ENCODE results near the gene ACADL.

The ACADL gene

DNA sequence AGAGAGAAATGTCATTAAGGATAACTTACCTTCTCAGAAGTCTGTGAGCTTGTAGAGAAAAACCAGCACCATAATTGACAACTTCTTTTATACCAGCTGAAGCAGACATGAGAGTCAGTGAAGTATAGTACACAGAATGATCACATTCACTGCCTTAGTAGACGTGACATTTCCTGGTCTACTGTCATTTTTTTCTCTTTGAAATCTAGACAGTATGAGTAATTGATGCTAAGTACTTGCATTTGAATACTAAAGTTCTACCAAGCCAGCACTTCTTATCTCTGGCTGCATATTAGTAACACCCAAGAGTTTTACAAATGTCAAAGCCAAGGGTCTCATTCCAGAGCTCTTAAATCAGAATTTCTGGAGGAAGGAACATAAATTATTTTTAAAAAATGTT lies 25.4 kb upstream of the ACADL start:
- H3K4me3 ChIP-seq (ENCODE audit: low read depth in 1 of 2, low read length in 1 of 2) = no peak overlapping the region
- H3K27ac ChIP-seq = no peak overlapping the region
- no peaks in the 10 kb centered on the region for H3K36me3 ChIP-seq
- TF ChIP-seq, protein P1, sequence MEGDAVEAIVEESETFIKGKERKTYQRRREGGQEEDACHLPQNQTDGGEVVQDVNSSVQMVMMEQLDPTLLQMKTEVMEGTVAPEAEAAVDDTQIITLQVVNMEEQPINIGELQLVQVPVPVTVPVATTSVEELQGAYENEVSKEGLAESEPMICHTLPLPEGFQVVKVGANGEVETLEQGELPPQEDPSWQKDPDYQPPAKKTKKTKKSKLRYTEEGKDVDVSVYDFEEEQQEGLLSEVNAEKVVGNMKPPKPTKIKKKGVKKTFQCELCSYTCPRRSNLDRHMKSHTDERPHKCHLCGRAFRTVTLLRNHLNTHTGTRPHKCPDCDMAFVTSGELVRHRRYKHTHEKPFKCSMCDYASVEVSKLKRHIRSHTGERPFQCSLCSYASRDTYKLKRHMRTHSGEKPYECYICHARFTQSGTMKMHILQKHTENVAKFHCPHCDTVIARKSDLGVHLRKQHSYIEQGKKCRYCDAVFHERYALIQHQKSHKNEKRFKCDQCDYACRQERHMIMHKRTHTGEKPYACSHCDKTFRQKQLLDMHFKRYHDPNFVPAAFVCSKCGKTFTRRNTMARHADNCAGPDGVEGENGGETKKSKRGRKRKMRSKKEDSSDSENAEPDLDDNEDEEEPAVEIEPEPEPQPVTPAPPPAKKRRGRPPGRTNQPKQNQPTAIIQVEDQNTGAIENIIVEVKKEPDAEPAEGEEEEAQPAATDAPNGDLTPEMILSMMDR (IDR thresholded peaks at IDR 0.05) = no peak
- H3K9me3 ChIP-seq = no peaks in the 10 kb centered on the region
- H3K27me3 ChIP-seq = no peaks in the 10 kb centered on the region
- no peaks in the 10 kb centered on the region for H3K4me1 ChIP-seq (ENCODE audit: control insufficient read depth in 1 of 2, insufficient read depth in 1 of 2, low read depth in 1 of 2, low read length in 1 of 2)

DNA sequence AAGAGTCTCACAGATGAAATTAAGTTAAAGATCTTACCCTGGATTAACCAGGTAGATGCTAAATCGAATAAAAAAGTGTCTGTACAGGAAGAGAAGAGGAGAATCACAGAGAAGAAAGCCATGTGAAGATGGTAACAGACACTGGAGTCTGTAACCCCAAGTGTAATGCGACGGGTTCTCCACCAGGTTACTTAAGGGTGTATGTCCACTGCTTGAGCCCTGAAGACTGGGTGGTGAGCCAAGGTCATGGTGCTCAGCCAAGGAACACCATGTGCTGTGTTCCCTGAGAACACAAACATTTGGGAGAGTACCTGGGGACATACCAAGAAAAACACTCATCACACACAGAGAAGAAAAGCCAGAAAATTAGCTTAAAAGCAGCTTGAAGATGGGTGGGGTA lies 8.2 kb upstream of the ACADL start:
- peaks cover 22% of the 10 kb centered on the region for H3K27me3 ChIP-seq
- H3K9me3 ChIP-seq = no peaks in the 10 kb centered on the region
- no peak overlapping the region for H3K4me3 ChIP-seq (ENCODE audit: low read depth in 1 of 2, low read length in 1 of 2)
- H3K27ac ChIP-seq = no peak overlapping the region
- no peaks in the 10 kb centered on the region for H3K36me3 ChIP-seq
- TF ChIP-seq, protein P1 (IDR thresholded peaks at IDR 0.05) = no peak
- no peaks in the 10 kb centered on the region for H3K4me1 ChIP-seq (ENCODE audit: control insufficient read depth in 1 of 2, insufficient read depth in 1 of 2, low read depth in 1 of 2, low read length in 1 of 2)

DNA sequence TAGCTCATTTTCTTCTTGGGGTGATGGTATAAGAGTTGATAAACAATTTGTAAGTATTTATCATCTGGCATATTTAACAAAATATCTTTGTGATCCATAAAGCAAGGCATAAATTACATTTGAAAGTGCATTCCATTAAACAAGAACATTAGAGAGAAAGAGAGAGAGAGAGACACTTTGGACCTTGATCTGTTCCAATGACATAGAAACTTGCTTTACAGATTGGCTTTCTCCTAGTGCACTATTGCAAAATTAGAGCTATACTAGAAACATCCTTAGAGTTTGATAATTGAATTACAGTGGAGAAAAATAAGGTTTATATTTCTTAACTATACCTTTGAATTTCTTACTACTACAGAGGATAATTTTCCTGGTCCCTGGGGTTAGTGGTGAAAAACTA lies 5.7 kb upstream of the ACADL start:
- H3K4me1 ChIP-seq (ENCODE audit: control insufficient read depth in 1 of 2, insufficient read depth in 1 of 2, low read depth in 1 of 2, low read length in 1 of 2) = no peaks in the 10 kb centered on the region
- no peaks in the 10 kb centered on the region for H3K36me3 ChIP-seq
- no peak overlapping the region for H3K27ac ChIP-seq
- no peaks in the 10 kb centered on the region for H3K9me3 ChIP-seq
- H3K4me3 ChIP-seq (ENCODE audit: low read depth in 1 of 2, low read length in 1 of 2) = no peak overlapping the region
- peaks cover 47% of the 10 kb centered on the region for H3K27me3 ChIP-seq
- TF ChIP-seq, protein P1 (IDR thresholded peaks at IDR 0.05) = no peak

DNA sequence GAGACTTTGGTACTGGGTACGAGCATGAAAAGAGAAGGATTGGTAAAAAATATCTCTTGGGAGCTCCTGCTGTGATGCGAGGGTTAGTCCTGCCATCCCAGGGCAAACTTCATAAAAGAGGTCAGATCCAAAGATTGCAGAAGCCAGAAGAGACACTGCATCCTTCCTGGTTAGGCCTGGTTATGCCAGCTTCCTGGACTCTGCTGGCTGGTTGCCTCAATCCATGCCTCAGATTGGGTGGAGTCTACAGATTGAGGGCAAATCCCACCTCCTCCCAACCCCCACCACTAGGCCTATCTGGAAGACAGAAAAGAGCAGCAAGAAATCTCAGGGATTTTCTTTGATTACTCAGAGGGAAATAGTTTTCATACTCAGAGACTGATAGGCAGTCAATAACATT lies 5.3 kb upstream of the ACADL start:
- TF ChIP-seq, protein P1 (IDR thresholded peaks at IDR 0.05) = no peak
- H3K27me3 ChIP-seq = peaks cover 51% of the 10 kb centered on the region
- no peaks in the 10 kb centered on the region for H3K9me3 ChIP-seq
- no peaks in the 10 kb centered on the region for H3K36me3 ChIP-seq
- H3K4me3 ChIP-seq (ENCODE audit: low read depth in 1 of 2, low read length in 1 of 2) = no peak overlapping the region
- no peak overlapping the region for H3K27ac ChIP-seq
- H3K4me1 ChIP-seq (ENCODE audit: control insufficient read depth in 1 of 2, insufficient read depth in 1 of 2, low read depth in 1 of 2, low read length in 1 of 2) = no peaks in the 10 kb centered on the region

DNA sequence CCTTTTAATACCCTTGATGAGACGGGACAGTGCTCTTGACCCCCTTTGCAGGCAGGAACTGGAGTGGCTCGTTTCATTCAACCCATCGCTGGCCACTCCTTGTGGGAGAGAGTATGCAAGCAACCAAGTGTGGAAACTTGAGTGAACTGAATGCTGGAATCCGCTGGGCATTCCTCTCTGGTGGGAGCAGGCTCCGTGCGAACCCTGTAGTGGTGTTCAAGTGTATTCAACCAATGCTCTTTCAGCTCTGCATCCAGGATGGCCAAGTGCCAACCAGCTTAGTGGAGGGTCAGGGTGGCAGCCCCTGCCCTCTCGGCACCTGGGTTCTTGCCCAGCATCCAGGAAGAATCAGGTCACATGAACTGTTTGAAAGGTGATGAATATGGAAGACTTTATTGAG lies 3.3 kb upstream of the ACADL start:
- H3K27me3 ChIP-seq = peaks cover 68% of the 10 kb centered on the region
- no peaks in the 10 kb centered on the region for H3K9me3 ChIP-seq
- H3K4me3 ChIP-seq (ENCODE audit: low read depth in 1 of 2, low read length in 1 of 2) = no peak overlapping the region
- H3K4me1 ChIP-seq (ENCODE audit: control insufficient read depth in 1 of 2, insufficient read depth in 1 of 2, low read depth in 1 of 2, low read length in 1 of 2) = peaks cover 4 to 10% of the 10 kb centered on the region in 2 experiments
- H3K27ac ChIP-seq = no peak overlapping the region
- TF ChIP-seq, protein P1 (IDR thresholded peaks at IDR 0.05) = no peak
- no peaks in the 10 kb centered on the region for H3K36me3 ChIP-seq

All from neutrophil (primary cell).